ENCODE measurements around the gene GFI1.

DNA sequence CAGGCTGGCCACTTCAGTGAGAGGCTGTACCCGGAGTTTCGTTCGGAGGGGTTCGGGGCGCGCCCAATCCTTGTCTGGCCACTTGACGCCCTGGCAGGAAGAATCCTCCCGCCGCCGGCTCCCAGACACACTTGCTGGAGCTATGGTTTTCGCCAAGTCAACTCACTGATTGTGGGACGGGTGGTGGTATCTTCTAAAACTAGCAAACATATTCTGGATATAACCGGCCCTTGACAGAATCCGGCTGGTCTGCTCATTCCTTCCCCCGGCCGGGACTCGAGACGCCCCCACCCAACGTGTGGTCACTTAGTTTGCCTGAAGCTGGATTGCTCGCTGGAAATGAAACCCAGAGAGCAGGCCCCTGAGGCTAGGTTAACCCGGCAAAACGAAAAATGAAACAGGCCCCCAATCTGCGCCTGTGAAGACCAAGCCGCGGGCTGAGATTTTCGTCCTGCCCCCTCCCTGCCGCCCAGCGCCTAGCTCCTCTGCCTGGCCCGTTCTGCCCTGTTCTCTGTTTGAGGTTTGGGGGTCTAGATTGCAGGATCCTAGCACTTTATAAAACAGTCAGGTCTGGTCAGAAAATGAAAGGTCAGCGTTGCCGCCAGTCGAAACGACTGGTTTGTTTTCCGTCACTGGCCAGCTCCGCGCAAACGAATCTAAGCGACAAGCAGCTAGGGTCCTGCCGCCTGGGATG is 4.6 kb downstream of the GFI1 start:
- TF ChIP-seq EZH2phosphoT487 (IDR thresholded peaks at IDR 0.05; ENCODE audit: insufficient read depth, low read depth) (no peak), EZH2 (IDR thresholded peaks at IDR 0.05; ENCODE audit: insufficient read depth, poor library complexity, severe bottlenecking) (peak; percentile 99)

Measured in GM23248 (cell line).